ENCODE measurements around the gene TBC1D5. TPM values are rescaled to one million over a fixed set of nuclear protein-coding genes. Genes with fewer than 3 reads are reported as not detected.
A peak's percentile ranks its signal among the peaks of the same experiment; 100 is the strongest.

TBC1D5 gene
- polyA plus RNA-seq, 2 of the 4 experiments (the other 2 are of a cell fraction), result 36.7 to 72.2 TPM

DNA sequence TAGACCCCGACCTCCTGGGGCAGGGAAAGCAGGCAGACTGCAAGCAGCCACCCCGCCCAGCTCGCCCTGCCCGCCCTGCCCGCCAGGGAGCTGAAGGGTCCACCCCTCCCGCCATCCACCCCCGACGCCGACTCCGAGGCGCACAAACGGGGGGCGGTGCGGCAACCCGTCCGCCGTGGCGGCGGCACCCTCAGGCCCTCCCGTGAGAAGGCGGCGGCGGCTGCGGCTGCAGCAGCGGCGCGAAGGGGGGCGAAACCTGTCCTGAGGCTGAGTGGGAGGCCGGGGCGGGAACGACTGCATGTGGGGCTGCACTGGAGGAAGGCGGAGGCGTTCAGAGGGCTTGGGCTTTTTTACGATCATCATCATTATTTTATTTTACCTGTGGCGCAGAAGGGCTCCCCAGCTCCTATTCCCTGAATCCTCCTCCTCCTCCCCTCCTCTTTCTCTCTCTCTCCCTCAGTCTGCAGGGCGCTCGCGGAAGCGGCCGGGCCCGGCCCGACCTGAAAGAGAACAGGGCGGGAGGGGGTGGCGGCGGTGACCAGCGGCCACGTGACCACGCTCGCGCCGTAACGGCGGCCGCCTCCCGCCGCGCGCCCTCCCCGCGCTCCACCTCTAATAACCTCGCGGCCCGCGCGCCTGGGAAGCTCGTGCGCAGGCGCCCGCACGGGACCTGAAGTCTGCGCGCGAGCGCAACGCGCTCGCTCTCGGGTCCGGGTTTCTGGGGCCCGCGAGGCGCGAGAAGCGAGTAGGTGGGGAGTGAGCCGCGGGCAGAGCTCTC, at the start of gene TBC1D5 (continued):
- TF ChIP-seq, protein P1, sequence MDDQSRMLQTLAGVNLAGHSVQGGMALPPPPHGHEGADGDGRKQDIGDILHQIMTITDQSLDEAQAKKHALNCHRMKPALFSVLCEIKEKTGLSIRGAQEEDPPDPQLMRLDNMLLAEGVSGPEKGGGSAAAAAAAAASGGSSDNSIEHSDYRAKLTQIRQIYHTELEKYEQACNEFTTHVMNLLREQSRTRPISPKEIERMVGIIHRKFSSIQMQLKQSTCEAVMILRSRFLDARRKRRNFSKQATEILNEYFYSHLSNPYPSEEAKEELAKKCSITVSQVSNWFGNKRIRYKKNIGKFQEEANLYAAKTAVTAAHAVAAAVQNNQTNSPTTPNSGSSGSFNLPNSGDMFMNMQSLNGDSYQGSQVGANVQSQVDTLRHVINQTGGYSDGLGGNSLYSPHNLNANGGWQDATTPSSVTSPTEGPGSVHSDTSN (IDR thresholded peaks at IDR 0.05), result no peak
- peak; percentile 22; the same call in 1 of the 2 replicates for TF ChIP-seq GATA3 (IDR thresholded peaks at IDR 0.05; ENCODE audit: borderline replicate concordance)
- TF ChIP-seq JUN (IDR thresholded peaks at IDR 0.05), result peak; percentile 75 to 93; a peak in 4 of 5 replicates
- TF ChIP-seq FOSB (CRISPR knock-in tag; IDR thresholded peaks at IDR 0.05), result 0 out of 2 replicates have a peak, but pooled peaks have one; percentile 15
- TF ChIP-seq MAZ (IDR thresholded peaks at IDR 0.05; ENCODE audit: borderline replicate concordance, low read depth, low read length), result 0 out of 2 replicates have a peak, but pooled peaks have one; percentile 57
- TF ChIP-seq, protein P2, sequence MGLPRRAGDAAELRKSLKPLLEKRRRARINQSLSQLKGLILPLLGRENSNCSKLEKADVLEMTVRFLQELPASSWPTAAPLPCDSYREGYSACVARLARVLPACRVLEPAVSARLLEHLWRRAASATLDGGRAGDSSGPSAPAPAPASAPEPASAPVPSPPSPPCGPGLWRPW (IDR thresholded peaks at IDR 0.05), result no peak
- peak; percentile 88; the same call in 1 of the 2 replicates for TF ChIP-seq TP53 (CRISPR knock-in tag; IDR thresholded peaks at IDR 0.05)
- TF ChIP-seq KDM1A (IDR thresholded peaks at IDR 0.05; ENCODE audit: low read depth), result no peak
- TF ChIP-seq ZC3H11A (IDR thresholded peaks at IDR 0.05), result no peak

DNA sequence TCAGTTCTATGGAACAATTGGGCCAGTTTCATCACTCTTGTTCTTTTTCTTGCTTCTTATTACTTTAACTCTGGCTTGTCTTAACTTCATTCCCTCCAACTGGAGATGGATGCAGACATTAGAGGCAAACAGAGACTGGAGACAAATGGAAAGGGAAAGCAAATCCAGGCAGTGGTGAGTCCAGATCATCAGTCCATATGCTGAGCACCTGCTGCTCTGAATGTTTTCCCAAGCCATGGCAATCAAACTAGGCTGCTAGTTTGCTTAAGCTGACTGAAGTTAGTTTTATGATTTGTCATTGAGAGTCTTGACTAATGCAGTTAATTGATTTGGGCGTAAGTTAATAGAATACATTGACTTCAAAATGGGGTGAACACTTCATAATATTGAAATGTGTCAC, 41.0 kb upstream of the TBC1D5 start:
- ATAC-seq (no peak), DNase-seq (ENCODE audit: low read depth in 1 of 2, low spot score in 1 of 2) (no peak), FAIRE-seq (no peak)
- CTCF ChIA-PET, result no interaction called here
- Histone ChIP-seq H3K4me2 (no peak overlapping the region), H3K27ac (no peak overlapping the region), H3K4me1 (no peaks in the 10 kb centered on the region), H3K4me3 (no peak overlapping the region), H3K9me3 (no peaks in the 10 kb centered on the region)
- TF ChIP-seq, protein P3, sequence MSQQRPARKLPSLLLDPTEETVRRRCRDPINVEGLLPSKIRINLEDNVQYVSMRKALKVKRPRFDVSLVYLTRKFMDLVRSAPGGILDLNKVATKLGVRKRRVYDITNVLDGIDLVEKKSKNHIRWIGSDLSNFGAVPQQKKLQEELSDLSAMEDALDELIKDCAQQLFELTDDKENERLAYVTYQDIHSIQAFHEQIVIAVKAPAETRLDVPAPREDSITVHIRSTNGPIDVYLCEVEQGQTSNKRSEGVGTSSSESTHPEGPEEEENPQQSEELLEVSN (IDR thresholded peaks at IDR 0.05; ENCODE audit: borderline replicate concordance, low read depth), result no peak
- TF ChIP-seq HOXB5 (CRISPR knock-in tag; IDR thresholded peaks at IDR 0.05) (no peak), RFX5 (IDR thresholded peaks at IDR 0.05) (no peak), CEBPB (IDR thresholded peaks at IDR 0.05) (no peak), EHMT2 (IDR thresholded peaks at IDR 0.05; ENCODE audit: low read depth) (no peak), MYC (IDR thresholded peaks at IDR 0.05; ENCODE audit: borderline replicate concordance, low read length) (no peak), ZNF302 (CRISPR knock-in tag; IDR thresholded peaks at IDR 0.05) (no peak), HEYL (CRISPR knock-in tag; IDR thresholded peaks at IDR 0.05) (no peak), EP300 (IDR thresholded peaks at IDR 0.05) (no peak), HOXB13 (CRISPR knock-in tag; IDR thresholded peaks at IDR 0.05; ENCODE audit: low read depth) (no peak), EHF (CRISPR knock-in tag; IDR thresholded peaks at IDR 0.05) (no peak), NPAS2 (CRISPR knock-in tag; IDR thresholded peaks at IDR 0.05; ENCODE audit: borderline replicate concordance) (no peak), RAD21 (conservative IDR thresholded peaks at IDR 0.05 in 1 of 2, IDR thresholded peaks at IDR 0.05 in 1 of 2) (no peak)
- TF ChIP-seq, protein P4, sequence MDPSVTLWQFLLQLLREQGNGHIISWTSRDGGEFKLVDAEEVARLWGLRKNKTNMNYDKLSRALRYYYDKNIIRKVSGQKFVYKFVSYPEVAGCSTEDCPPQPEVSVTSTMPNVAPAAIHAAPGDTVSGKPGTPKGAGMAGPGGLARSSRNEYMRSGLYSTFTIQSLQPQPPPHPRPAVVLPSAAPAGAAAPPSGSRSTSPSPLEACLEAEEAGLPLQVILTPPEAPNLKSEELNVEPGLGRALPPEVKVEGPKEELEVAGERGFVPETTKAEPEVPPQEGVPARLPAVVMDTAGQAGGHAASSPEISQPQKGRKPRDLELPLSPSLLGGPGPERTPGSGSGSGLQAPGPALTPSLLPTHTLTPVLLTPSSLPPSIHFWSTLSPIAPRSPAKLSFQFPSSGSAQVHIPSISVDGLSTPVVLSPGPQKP (IDR thresholded peaks at IDR 0.05; ENCODE audit: low read depth, low read length), result no peak
- TF ChIP-seq, protein P5, sequence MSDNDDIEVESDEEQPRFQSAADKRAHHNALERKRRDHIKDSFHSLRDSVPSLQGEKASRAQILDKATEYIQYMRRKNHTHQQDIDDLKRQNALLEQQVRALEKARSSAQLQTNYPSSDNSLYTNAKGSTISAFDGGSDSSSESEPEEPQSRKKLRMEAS (IDR thresholded peaks at IDR 0.05), result no peak
- WGBS (ENCODE audit: missing lambda C conversion rate), result 69% methylated on average over 1 of the region's 1 CpG
- POLR2A ChIA-PET, result no interaction called here

Data from A549 (cell line).